Left forelimb (tissue), 1 donor: ENCODE measurements around the gene SORBS2.
A peak's percentile ranks its signal among the peaks of the same experiment; 100 is the strongest.
"Not testable (repeated sequence)": the region's sequence is repeated elsewhere in the genome, so short reads cannot be mapped to it uniquely, and the experiment has no call there.

Experiments
- DNase-seq: peaks from one replicate; pipeline ENCODE4 v3.0.0-alpha.2; 2018; ENCODE audit warnings: low spot score

Gene SORBS2

GRCh38 chr4:185587030-185587426 is 225.0 kb downstream of the SORBS2 start:
- DNase-seq = no peak

DNA sequence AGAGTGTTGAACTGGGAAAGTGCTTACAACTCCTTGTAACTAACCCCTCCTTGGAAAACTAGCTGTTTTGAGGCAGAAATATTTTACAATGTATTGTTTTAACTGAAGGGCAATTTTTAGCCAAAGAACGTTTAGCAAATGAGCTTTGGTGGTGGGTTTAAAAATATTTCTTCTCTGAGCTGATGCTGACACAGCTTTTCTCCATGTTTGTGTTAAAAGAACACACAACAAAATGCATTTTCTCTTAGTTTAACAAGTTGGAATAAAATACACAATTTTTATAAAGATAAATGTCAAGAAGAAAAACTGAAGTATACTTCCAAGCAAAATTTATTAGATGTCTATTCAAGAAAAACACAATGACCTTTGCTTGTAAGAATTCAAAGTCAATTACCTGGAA is 226.8 kb downstream of the SORBS2 start:
- DNase-seq = no peak

GRCh38 chr4:185583813-185584212 is 228.2 kb downstream of the SORBS2 start:
- no peak for DNase-seq

DNA sequence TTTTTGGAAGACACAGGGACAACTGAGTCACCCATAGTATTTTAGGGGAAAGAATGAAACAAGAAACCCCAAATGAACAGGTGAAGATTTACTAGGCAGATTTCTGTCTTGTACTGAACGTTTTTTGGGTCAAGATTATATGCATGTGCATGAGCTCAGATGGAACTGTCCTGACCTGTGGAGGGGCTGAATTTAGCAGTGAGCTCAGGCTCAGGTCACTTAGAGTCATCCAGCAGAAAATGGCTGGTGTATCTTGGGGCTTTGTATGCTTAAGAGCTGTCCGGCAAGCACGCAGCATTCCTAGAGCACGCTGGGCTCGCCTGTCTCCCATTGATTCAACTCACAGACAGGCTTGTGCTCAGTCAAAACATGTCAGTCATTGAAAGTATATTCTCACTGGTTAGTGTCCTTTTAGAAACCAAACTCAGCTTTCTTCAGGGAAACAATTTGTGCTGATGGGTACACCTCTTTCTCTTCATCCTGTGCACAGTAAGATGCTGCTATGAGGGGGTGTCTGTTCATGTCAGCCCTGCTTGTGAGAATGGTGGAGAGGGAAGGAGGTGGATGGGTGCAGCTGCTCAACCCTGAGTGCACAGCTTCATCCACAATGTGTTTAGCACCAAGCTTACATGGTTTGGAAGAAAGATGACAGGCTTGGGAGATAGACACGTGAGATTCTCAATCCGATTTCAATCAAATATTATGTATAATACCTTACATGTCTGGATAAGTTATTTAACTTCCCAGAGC is 229.2 kb downstream of the SORBS2 start:
- DNase-seq = no peak

- no peak for DNase-seq
These were observed 231.3 kb downstream of the SORBS2 start for GRCh38 chr4:185580699-185581098.

- no peak for DNase-seq
These were observed 233.7 kb downstream of the SORBS2 start for GRCh38 chr4:185578284-185578683.

DNA sequence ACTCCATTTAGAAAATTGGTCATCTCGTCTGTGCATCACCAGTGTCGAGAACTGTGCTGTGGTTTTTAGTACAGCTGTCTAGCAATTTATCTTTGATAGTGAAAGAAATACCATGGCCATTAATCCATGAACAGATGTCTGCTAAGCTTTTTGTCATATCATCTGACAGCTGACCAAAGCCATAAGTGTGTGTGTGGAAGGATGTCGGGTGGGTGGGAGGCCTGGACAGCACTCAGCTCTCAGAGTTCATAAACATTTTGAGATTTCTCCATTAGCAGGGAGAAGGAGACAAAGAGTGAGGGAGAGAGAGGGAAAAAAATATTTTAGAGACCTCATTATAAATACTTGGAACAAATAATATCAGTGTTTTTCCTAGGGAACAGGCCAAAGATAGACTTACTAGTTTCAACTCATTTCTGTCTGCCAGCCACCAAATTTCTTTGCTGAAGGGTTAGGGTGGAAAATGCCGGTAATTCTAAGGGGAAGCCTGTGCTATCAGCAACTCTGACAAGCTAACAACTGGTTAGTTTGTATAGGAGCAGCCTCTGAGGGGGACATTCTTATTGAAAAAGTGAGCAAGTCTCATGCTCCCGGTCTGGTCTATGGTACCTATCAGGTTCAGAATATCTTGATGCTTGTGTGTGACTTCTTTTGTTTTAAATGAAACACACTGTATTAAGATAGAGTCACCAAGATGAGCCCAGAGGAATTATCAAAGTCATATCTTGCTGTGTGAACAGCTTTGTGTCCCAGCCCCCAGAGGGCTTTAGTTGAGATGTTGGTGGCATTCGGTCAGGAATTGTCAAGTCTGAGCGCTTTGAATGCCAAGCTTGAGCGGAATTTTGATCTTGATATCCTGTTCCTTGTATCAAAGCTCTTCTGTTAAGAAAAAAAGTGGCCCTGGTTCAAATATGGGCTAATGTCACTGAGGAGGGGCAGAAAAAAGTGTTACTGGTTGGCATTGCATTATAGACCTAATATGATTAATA is 234.7 kb downstream of the SORBS2 start:
- DNase-seq = no peak

DNA sequence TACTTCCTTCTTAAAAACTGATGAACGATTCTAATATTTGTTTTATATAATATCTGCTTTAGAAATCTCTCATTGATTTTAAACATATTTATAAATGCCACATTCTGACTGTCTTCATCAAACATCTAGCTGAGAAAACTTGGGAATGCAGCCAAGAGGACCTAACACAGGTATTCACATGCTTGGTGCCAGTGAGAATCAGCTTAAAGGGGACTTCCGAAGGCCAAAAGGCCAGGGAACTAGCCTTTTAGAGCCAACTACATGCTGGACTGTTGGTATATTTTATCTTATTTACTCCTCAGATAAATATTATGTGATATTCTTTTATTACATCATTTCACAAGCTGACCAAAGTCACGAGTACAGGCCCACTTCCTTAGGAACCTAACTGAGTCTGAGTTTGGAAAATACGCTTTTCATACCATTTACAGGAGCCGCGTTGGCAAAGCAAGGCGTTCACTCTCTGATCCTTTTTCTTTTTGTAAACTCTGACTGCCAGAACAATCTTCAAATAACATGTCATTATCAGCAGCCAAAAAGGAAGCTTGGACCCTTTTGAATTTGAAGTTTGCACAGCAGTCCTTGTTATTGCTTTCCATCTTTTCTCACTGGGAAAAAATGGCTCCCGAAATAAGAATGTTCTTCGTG is 235.6 kb downstream of the SORBS2 start:
- no peak for DNase-seq

DNA sequence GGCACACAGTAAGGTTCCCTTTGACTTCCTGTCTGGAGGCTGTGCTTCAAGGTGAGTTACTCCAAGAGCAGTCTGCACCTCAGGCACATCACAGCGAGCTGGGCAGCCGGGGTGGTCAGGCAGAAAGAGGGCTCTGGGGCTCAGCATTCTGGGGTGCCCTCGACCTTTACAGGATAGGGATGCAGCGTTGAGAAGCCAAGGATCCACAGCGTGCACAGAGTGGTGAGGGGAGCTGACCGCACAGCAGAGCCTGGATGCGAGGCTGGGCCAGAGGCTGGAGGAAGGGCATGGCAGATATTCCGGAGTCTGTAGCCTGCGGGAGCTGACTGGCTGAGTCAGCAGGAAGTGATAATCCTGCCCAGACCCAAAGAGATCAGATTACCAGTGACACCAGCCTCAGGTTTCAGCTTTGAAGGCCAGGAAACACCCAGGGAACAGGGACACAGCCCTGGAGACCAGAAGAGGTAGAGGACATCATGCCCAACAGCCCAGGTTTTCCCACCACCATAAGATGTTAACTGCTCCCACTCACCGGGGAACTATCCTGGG is 238.3 kb downstream of the SORBS2 start:
- no peak for DNase-seq

DNA sequence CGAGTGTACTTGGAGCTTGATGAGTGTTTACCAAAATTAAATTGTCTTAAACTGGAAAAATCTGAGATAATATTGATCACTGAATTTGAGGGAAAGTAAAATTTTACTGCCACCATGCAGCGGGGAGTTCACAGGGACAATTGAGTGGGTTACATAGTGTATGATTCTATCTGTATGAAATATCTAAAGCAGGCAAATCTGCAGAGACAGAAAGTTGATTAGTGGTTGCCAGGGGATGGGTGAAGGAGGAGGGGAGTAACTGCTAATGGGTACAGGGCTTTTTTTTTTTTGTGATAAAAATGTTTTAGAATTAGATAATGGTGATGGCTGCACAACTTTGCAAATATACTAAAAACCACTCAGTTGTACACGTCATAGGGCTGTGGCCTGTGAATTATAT is 241.3 kb downstream of the SORBS2 start:
- no peak for DNase-seq

DNA sequence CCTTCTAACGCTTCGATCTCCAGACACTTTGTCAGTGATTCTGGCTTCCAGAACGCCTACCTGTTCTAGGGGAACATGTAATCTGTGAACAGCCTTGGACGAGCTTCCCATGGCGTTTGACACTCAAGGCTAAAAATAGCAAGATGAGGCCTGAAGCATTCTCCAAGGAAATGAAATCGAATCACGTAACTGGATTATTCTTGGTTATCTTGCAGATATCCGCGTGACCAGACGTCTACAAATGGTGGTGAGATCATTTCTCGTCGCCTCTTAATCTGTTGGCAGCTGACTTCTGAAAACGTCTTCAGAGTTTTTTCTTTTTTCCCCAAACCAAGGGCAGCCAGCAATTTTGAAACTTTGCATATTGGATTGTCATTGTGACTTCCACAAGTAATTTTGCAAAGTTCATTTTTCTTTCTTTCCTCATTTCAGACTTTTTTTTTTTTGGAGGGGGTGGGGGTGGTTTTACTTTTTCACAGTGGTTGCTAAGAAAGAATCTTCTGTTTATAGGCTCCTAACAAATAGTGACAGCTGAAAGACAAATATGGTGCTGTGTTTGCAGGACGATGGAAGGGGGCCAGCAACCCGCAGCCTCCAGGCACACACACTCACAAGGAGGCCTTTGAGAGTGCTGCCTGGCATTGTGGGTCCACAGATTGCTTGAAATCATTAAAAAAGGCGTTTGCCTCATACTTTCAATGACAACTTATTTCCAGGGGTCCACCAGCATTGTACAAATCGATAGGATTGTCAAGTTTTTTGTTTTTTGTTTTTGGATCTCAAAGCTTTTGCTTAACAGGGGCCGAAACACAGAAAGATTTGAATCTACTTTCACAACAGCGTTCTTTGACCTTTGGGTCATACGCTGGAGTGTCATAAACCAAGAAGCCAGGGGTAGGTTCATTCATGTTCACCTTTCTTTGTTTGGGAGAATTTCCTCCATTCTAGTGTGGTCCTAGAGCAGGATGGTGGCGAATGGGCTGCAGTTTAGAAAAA is 244.3 kb downstream of the SORBS2 start:
- DNase-seq = peak; percentile 69

GRCh38 chr4:185566972-185567371 is 245.0 kb downstream of the SORBS2 start:
- no peak for DNase-seq

- no peak for DNase-seq
These were observed 245.6 kb downstream of the SORBS2 start for GRCh38 chr4:185566425-185566824.

DNA sequence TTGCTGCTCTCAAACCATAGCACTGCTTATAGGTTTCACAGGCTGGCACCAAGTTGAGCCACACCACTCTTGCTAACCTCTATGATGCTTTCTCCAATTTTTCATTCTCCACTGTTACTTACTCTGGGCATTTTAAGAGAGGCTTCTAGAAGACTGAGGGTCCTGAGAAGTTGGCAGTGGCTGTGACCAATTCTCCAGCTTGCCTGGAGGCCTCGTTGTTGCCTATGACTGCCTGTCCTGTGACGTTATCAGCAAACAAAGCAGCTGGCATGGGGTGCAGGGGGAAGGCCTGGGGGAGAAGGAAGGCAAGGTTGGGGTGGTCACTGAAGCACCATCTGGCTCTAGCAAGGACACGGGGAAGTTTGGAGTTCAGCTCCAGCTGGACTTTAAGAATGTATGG is 246.3 kb downstream of the SORBS2 start:
- no peak for DNase-seq

- DNase-seq = no peak
These were observed 247.6 kb downstream of the SORBS2 start for GRCh38 chr4:185564349-185564748.

- no peak for DNase-seq
These were observed 249.5 kb downstream of the SORBS2 start for GRCh38 chr4:185562531-185562930.

- DNase-seq = no peak
These were observed 251.7 kb downstream of the SORBS2 start for GRCh38 chr4:185560316-185560715.

DNA sequence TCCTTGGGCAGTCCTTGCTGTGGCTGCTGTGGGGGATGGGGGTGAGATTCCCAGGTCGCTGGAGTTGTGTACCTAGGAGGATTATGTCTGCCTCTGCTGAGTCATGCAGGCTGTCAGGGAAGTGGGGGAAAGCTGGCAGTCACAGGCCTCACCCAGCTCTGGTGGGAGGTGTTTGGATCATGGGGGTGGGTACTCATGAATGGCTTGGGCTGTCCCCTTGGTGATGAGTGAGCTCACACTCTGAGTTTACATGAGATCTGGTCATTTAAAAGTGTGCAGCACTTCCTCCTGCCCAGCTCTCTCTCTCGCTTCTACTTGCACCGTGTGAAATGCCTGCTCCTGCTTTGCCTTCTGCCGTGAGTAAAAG is 252.1 kb downstream of the SORBS2 start:
- DNase-seq = no peak

DNA sequence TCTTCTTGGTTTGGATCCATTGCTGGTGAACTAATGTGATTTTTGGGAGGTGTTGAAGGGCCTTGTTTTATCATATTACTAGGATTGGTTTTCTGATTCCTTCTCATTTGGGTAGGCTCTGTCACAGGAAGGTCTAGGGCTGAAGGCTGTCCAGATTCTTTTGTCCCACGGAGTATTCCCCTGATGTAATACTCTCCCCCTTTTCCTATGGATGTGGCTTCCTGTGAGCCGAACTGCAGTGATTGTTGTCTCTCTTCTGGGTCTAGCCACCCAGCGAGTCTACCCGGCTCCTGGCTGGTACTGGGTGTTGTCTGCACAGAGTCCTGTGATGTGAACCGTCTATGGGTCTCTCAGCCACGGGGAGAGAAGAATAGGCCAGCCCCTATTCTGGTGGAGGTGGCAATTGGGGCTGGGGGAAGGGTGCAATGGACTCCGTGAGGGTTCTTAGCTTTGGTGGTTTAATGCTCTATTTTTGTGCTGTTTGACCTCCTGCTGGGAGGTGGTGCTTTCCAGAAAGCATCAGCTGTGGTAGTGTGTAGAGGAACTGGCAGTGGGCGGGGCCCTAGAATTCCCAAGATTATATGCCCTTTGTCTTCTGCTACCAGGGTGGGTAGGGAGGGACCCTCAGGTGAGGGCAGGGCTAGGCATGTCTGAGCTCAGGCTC is 252.6 kb downstream of the SORBS2 start:
- DNase-seq = not testable (repeated sequence)

DNA sequence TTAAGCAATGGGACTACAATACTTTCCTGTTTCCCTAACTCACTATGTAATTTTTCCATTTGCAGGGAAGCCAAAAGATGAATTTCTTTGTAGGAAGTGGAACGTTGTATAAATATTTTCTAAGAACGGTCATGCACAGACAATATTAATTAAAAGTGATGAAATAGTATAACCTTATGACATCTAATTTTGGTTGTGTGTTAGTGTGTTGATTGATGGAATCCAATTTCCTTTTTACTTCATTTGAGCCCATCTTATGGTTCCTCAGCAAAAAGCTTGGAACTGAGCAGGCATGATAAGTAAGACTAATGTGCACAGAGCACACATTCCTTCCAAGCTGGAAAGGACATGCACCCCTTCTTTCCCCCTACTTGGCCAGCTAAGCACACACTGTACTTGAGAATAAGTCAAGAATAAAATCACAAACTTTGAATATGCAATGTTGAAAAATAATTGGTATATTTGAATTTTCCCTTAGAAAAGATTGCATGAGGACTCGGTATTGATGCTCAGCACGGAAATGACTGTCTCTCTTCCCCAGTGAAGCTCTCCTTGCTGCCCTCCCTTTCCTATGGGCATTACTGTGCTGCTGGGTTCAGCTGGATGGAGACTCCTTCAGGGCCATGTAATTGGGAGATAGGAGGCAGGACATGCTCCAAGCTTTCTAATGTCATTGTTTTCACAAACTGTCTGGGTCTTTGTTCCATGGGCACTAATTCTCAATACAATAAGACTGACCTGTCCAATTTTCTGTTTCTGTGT is 257.4 kb downstream of the SORBS2 start:
- no peak for DNase-seq
